Naive thymus-derived CD8-positive, alpha-beta T cell (primary cell): ENCODE measurements around the gene CABLES2. TPM values are rescaled to one million over a fixed set of nuclear protein-coding genes. Genes with fewer than 3 reads are reported as not detected.

Experiments used
- ATAC-seq, 2 donors: fragments of 150-1000 bp; cut with Tn5 transposase in 1 of 2; sonication (Bioruptor Pico), chemical (Tn5 transposase) in 1 of 2; 1 replicate in 1 of 2; 2 replicates in 1 of 2; pipeline ENCODE4 v1.10.0; 2021; ENCODE audit warnings: mild to moderate bottlenecking in 2 of 2, moderate library complexity in 2 of 2
- POLR2A ChIA-PET: fragments of 350-600 bp; sonication (Branson Sonifier 250); formaldehyde crosslinking; loops from one replicate; lab custom pipeline; 2021; ENCODE audit warnings: antibody characterized with exemption; lab: Charles Lee
- DNase-seq, 10 donors: peaks; one replicate each; pipeline versions ENCODE4 v3.0.0 to v3.0.0-alpha.2; 2020 to 2022
- H3K27ac Mint-ChIP-seq, 10 donors: one replicate each; pipeline ENCODE4 v1.8.0; 2020 to 2022; ENCODE audit warnings: mild to moderate bottlenecking in 10 of 10, mixed read lengths in 10 of 10, moderate library complexity in 4 of 10, inconsistent platforms in 1 of 10
- H3K27me3 Mint-ChIP-seq, 5 donors: one replicate each; pipeline ENCODE4 v1.8.0; 2021 to 2022; ENCODE audit warnings: mixed read lengths in 5 of 5
- H3K36me3 Mint-ChIP-seq, 3 donors: one replicate each; pipeline ENCODE4 v1.8.0; 2020 to 2022; ENCODE audit warnings: mixed read lengths in 3 of 3, mild to moderate bottlenecking in 2 of 3, inconsistent platforms in 1 of 3
- H3K4me1 Mint-ChIP-seq, 4 donors: one replicate each; pipeline ENCODE4 v1.8.0; 2021 to 2022; ENCODE audit warnings: mixed read lengths in 4 of 4
- H3K4me3 Mint-ChIP-seq, 10 donors: one replicate each; pipeline ENCODE4 v1.8.0; 2020 to 2022; ENCODE audit warnings: mild to moderate bottlenecking in 10 of 10, mixed read lengths in 10 of 10, moderate library complexity in 6 of 10, inconsistent platforms in 1 of 10
- H3K9me3 Mint-ChIP-seq, 9 donors: one replicate each; pipeline ENCODE4 v1.8.0; 2020 to 2022; ENCODE audit warnings: mixed read lengths in 9 of 9, mild to moderate bottlenecking in 3 of 9, inconsistent platforms in 1 of 9, moderate library complexity in 1 of 9
- polyA plus RNA-seq, 3 donors: library from polyadenylated mRNA; unstranded; fragments of 300-500 nt; fragmentation: Illumina TruSeq; gene quantifications; one replicate each; pipeline ENCODE4 v1.2.3, GENCODE V29; 2021
- total RNA-seq, 8 experiments: library from RNA in 2 of 8; stranded (reverse) in 2 of 8; gene quantifications; one replicate each; pipeline ENCODE4 v1.2.3 and lab custom pipeline; 2021 to 2026

The CABLES2 gene
- total and polyA plus RNA-seq, 5 experiments from 2014 or later: 0.83 to 6.4 (median 1.7) TPM

DNA sequence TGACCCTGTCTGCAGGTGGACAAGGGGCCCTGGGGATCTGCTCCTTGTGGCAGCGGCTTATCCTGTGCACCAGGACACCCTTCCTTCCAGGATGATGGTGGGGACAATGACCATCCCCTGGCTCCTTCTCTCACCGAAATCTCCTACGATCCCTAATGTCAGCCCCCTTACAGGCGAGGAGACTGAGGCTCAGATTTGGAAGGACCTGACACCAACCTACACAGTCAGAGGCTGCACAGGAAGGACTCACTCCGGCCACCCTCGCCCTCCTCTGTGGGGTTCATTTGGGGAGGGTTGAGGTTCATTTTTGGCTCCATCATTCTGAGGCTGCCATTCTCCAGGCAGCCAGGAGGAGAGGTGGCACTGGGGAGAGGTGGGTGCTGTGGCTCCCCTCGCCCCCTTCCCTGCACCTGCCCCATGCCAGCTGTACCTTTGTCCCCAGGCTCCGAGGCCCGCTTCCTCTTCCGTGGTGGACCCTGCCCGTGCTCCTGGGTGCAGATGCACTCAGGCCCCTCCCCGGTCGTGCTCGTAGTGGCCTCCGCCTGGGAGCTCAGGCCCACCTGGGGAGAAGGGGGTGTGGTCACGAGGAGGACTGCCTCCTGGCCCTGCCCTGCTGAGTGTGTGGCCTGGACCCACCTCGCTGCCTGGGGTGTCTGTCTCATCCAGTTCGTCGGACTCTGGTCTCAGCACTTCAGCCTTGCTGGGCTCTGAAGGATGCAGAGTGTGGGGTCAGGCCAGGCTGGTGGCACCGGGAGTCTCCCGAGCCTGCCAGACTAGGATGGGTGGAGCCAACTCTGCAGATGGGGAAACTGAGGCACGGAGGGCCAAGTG, 5.3 kb upstream of the CABLES2 start:
- POLR2A ChIA-PET: interaction anchor here (0.5 kb wide), 1 partner anchor 1352 kb away, joined by 5 read pairs; no protein-coding TSS in a partner anchor
- no peak for DNase-seq
- H3K9me3 Mint-ChIP-seq: no peaks in the 10 kb centered on the region

DNA sequence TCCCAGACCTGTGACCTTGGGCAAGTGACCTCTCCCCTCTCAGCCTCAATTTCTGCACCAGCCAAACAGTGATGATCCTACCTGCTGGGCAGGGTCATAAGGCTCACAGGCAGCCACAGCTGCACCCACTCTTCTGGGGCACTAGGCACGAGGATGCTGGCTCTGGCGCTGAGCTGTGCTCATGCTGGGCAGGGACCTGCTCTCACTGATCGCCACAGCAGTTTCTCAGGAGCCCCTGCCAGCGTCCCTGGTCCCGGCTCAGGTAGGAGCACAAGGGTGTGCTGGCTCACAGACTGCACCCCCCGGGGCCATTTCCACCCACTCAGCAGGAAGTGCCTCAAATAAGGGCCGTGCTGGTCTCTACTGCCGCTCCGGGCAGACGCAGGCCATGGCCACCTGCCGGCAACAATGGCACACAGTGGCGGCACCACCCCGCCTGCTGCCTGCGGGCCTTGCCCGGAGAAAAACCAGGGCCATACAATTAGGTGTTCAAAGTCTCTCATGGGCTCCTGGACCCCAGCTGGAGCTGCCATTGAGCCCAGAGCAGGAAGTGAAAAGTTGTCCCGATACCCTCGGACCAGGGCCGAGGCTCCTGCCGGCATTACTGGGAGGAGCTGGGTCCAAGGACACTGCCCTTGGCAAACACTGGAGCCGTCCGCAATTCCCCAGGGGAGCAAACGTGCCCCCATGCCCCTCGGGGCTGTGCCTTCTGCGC, 4.6 kb upstream of the CABLES2 start:
- H3K4me1 Mint-ChIP-seq: peaks cover 6 to 18% (median 15%) of the 10 kb centered on the region in 4 donors
- no peak for DNase-seq
- peak overlapping the region in 1 of 10 donors; percentile 34 for H3K27ac Mint-ChIP-seq
- ATAC-seq: no peak
- no peaks in the 10 kb centered on the region for H3K36me3 Mint-ChIP-seq
- no peaks in the 10 kb centered on the region for H3K9me3 Mint-ChIP-seq
- peaks cover 0 to 4% (median 0%) of the 10 kb centered on the region in 5 donors for H3K27me3 Mint-ChIP-seq
- POLR2A ChIA-PET: interaction anchor here (0.5 kb wide), 1 partner anchor 1352 kb away, joined by 5 read pairs; no protein-coding TSS in a partner anchor
- H3K4me3 Mint-ChIP-seq: no peak overlapping the region

More for the DNA sequence above, 5.3 kb upstream of the CABLES2 start:
- Mint-ChIP-seq H3K4me3 (no peak overlapping the region), H3K27me3 (peaks cover 0 to 4% (median 0%) of the 10 kb centered on the region in 5 donors), H3K27ac (peak overlapping the region in 1 of 10 donors; percentile 34), H3K36me3 (no peaks in the 10 kb centered on the region), H3K4me1 (peaks cover 6 to 16% (median 14%) of the 10 kb centered on the region in 4 donors)
- ATAC-seq: no peak

DNA sequence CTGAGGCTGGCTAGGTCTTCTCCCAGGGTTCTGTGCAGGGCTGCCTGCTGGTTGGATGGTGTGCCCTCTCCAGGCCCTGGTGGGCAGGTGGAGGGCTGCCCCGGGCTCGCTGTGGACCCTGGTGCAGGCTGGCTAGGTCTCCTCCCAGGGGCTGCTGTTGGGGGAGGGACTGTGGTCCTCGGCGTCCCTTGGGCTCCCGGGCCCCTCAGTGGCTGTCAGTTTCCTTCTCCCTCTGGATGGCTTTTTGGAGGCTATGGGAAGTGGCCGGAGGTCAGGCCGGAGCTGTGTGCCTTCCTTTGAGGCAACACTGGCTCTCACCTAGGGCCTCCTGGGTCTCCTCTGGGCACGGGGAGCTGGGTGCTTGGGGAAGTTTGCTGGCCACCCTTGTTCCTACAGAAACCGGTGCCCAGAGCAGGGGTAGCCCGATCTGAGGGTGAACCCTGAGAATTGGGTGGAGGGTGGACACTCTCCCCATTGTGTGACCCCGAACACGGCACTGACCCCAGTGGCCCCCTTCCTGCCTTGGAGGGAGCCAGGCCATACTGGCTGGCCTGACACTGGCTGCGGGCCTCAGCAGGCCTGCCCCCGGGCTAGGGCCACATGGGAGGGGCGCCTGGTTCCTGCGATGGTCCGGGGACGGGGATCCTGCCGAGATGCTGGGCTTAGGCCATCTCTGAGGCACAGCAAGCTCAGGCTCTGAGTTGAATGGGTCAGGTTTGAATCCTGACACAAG, 3.8 kb upstream of the CABLES2 start:
- no peaks in the 10 kb centered on the region for H3K36me3 Mint-ChIP-seq
- DNase-seq (no peak), ATAC-seq (no peak)
- POLR2A ChIA-PET: interaction anchor here (1.4 kb wide), 1 partner anchor 384 kb away, joined by 3 read pairs; no protein-coding TSS in a partner anchor
- H3K27ac Mint-ChIP-seq: no peak overlapping the region
- H3K27me3 Mint-ChIP-seq: peaks cover 0 to 4% (median 0%) of the 10 kb centered on the region in 5 donors
- H3K9me3 Mint-ChIP-seq: no peaks in the 10 kb centered on the region
- peak overlapping the region in 1 of 10 donors; percentile 25 for H3K4me3 Mint-ChIP-seq
- H3K4me1 Mint-ChIP-seq: peaks cover 9 to 24% (median 20%) of the 10 kb centered on the region in 4 donors

DNA sequence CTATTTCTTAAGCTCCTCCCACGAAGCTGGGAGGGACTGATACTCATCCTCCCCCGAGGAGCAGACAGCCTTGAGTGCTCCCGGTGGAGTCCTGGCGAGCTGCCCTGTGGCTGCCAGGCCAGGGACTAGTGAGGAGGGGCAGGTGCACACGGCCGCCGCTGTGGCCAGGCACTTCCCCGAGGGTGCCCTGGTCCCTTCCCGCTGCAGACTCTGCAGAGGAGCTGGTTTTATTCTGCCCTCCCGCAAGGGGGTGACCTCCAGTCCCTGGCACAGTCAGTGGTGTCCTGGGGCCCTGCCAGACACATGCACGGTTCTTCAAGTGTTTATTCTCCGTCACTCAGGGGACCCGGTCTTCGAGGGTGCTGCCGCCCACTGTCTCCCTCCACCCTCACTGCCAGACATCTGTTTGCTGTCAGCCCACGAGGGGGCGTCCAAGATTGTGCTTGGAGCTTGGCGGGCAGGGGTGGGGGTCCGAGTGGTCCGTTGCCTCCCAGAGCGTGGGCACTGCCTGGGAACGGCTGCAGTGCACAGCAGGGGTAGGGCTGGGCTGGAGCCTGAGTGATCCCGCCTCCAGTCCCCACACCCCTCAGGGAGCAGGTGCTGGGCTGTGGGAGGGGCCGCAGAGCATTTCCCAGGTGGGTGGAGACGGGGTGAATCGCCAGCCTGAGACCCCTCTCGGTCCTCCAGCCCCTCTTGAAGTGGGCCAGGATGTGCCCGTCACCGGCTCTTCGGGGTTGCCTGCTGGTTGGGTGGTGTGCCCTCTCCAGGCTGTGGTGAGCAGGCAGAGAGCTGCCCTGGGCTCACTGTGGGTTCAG, 3.1 kb upstream of the CABLES2 start:
- H3K27ac Mint-ChIP-seq: peak overlapping the region in 3 of 10 donors; percentile 8 to 53 (median 32)
- POLR2A ChIA-PET: interaction anchor here (0.6 to 1.4 kb wide), 2 partner anchors 111 to 384 kb away, joined by 3 to 9 read pairs; no protein-coding TSS in a partner anchor
- peaks cover 0 to 4% (median 0%) of the 10 kb centered on the region in 5 donors for H3K27me3 Mint-ChIP-seq

GRCh38 chr20:62409086-62409853, 2.2 kb upstream of the CABLES2 start:
- no peaks in the 10 kb centered on the region for H3K9me3 Mint-ChIP-seq
- H3K4me3 Mint-ChIP-seq: peak overlapping the region in 8 of 10 donors; percentile 18 to 68 (median 52)
- ATAC-seq (no peak), DNase-seq (no peak)
- H3K36me3 Mint-ChIP-seq: no peaks in the 10 kb centered on the region
- POLR2A ChIA-PET: interaction anchor here (0.6 to 1.4 kb wide), 2 partner anchors 110 to 385 kb away, joined by 3 to 9 read pairs; no protein-coding TSS in a partner anchor
- peaks cover 13 to 35% (median 30%) of the 10 kb centered on the region in 4 donors for H3K4me1 Mint-ChIP-seq
- peak overlapping the region in 3 of 10 donors; percentile 8 to 63 (median 31) for H3K27ac Mint-ChIP-seq
- peaks cover 0 to 4% (median 0%) of the 10 kb centered on the region in 5 donors for H3K27me3 Mint-ChIP-seq

More for the DNA sequence above, 3.1 kb upstream of the CABLES2 start:
- peak in 1 of 2 donors; percentile 13 for ATAC-seq
- no peaks in the 10 kb centered on the region for H3K36me3 Mint-ChIP-seq
- peaks cover 11 to 32% (median 27%) of the 10 kb centered on the region in 4 donors for H3K4me1 Mint-ChIP-seq
- no peaks in the 10 kb centered on the region for H3K9me3 Mint-ChIP-seq
- peak in 8 of 10 donors; percentile 11 to 38 (median 24) for DNase-seq
- peak overlapping the region in 5 of 10 donors; percentile 18 to 47 (median 25) for H3K4me3 Mint-ChIP-seq

DNA sequence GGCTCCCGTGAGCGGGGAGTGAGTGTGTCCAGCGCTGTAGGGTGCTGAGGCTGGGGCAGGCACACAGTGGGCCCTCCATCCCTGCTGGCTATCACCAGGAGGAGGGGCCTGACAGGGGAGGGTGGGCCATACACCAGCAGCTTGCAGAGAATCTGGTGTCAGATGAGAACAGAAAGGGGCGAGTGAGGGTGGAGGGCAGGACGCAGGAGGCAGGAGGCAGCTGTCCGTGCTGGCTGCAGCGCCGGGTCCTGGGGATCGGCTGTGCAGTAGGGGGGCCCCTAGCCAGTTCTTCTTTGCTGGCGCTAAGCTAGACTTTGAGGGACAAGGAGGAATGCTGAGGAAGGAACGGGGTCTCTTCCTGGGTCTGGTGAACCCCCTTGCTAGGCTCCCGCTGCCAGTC, 1.6 kb upstream of the CABLES2 start:
- ATAC-seq (no peak), DNase-seq (no peak)
- H3K4me1 Mint-ChIP-seq: peaks cover 13 to 37% (median 32%) of the 10 kb centered on the region in 4 donors
- H3K9me3 Mint-ChIP-seq: no peaks in the 10 kb centered on the region
- POLR2A ChIA-PET: no interaction called here
- no peaks in the 10 kb centered on the region for H3K36me3 Mint-ChIP-seq
- no peak overlapping the region for H3K27ac Mint-ChIP-seq
- H3K4me3 Mint-ChIP-seq: peak overlapping the region in 4 of 10 donors; percentile 26 to 83 (median 38)
- H3K27me3 Mint-ChIP-seq: peaks cover 0 to 4% (median 0%) of the 10 kb centered on the region in 5 donors

DNA sequence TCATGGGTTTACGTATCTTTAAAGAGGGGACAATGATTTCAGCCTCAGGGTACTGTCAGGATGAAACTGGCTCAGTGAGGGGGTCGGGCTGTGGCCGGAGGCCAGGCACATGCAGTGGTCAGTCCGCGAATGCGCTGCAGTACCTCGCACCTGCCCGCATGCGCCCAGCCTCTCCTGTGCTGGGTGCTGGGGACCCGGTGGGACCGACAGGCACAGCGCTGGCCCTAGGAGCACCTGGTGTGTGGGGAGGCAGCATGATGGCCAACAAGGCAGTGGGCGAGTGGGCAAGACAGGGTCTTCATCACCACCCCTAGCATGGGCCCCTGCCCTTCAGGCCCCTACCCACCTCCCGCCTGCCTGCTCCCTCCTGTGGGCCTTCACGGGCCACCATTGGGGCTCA, 970 bp upstream of the CABLES2 start:
- no peak for ATAC-seq
- POLR2A ChIA-PET: interaction anchor here (1.1 kb wide), 1 partner anchor 102 kb away, joined by 3 read pairs; no protein-coding TSS in a partner anchor
- no peaks in the 10 kb centered on the region for H3K36me3 Mint-ChIP-seq

GRCh38 chr20:62406635-62407176, 379 bp downstream of the CABLES2 start:
- peaks cover 0 to 4% (median 0%) of the 10 kb centered on the region in 5 donors for H3K27me3 Mint-ChIP-seq

More for the DNA sequence above, 970 bp upstream of the CABLES2 start:
- Mint-ChIP-seq H3K4me3 (peak overlapping the region; percentile 26 to 88 (median 73)), H3K27me3 (peaks cover 0 to 4% (median 0%) of the 10 kb centered on the region in 5 donors), H3K4me1 (peaks cover 13 to 38% (median 32%) of the 10 kb centered on the region in 4 donors), H3K27ac (peak overlapping the region in 1 of 10 donors; percentile 43), H3K9me3 (no peaks in the 10 kb centered on the region)
- DNase-seq: no peak

DNA sequence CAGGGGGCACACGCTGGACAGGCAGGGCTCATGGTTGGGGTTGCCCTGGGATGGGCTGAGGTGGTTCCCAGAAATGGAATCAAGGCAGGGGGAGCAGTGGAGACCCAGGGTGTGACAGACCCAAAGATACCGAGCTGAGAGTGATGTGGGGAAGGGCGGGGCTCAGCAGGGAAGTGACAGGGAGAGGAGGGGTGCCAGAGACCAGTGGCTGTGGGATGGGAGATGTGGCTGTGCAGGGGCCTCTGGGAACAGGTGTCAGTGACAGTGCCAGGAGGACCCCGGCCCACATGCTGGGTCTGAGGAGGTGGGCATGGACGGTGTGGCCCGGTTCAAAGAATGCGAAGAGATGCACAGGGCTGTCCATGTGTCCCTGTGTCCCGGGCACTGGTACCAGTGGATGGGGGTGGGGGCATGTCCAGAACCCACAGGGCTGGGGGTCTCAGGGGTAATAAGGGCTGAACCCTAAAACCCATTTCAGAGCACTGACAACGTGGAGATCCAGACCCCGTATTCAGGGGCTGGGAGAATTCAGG, 1.0 kb downstream of the CABLES2 start:
- no peak for ATAC-seq
- Mint-ChIP-seq H3K4me3 (peak overlapping the region; percentile 68 to 84 (median 76)), H3K36me3 (no peaks in the 10 kb centered on the region), H3K4me1 (peaks cover 14 to 38% (median 32%) of the 10 kb centered on the region in 4 donors), H3K27me3 (peaks cover 0 to 4% (median 0%) of the 10 kb centered on the region in 5 donors), H3K9me3 (no peaks in the 10 kb centered on the region), H3K27ac (peak overlapping the region in 7 of 10 donors; percentile 56 to 68 (median 66))
- POLR2A ChIA-PET: interaction anchor here (1.4 kb wide), 1 partner anchor 19 kb away, joined by 3 read pairs; the partner anchor contains the start of gene RPS21
- no peak for DNase-seq

More at GRCh38 chr20:62406635-62407176, 379 bp downstream of the CABLES2 start:
- ATAC-seq: peak in 1 of 2 donors; percentile 1
- Mint-ChIP-seq H3K36me3 (no peaks in the 10 kb centered on the region), H3K27ac (peak overlapping the region in 3 of 10 donors; percentile 64 to 75 (median 75)), H3K9me3 (no peaks in the 10 kb centered on the region), H3K4me3 (peak overlapping the region; percentile 68 to 84 (median 76)), H3K4me1 (peaks cover 13 to 38% (median 32%) of the 10 kb centered on the region in 4 donors)
- POLR2A ChIA-PET: no interaction called here
- DNase-seq: peak in 1 of 10 donors; percentile 28
